HEK293T (cell line): ENCODE measurements around the gene SPRR1B.
"Not testable (repeated sequence)": the region's sequence is repeated elsewhere in the genome, so short reads cannot be mapped to it uniquely, and the experiment has no call there.

Source experiments
- CTCF ChIA-PET: fragments of 350-600 bp; formaldehyde crosslinking; extraction: SDS; loops from one replicate; lab custom pipeline; 2021; ENCODE audit warnings: antibody characterized with exemption, inconsistent platforms; lab: Yijun Ruan, JAX
- POLR2A ChIA-PET: fragments of 350-600 bp; formaldehyde crosslinking; extraction: SDS; loops from one replicate; lab custom pipeline; 2020; ENCODE audit warnings: antibody characterized with exemption, inconsistent platforms; lab: Yijun Ruan, JAX
- DNase-seq: peaks from one replicate; pipeline ENCODE4 v3.0.0; 2012; ENCODE audit warnings: mixed read lengths; ENCODE audit errors: extremely low spot score
- ARNT ChIP-seq: fragments of 450-650 bp; IDR thresholded peaks from 2 replicates; pipeline ENCODE4 v1.6.1; 2017; ENCODE audit warnings: mild to moderate bottlenecking
- BHLHE40 ChIP-seq: fragments of 450-650 bp; IDR thresholded peaks from 2 replicates; pipeline ENCODE4 v1.6.1; 2016; ENCODE audit warnings: mild to moderate bottlenecking, moderate library complexity, borderline replicate concordance
- CTBP1 ChIP-seq: fragments of 450-650 bp; IDR thresholded peaks from 2 replicates; pipeline ENCODE4 v1.6.1; 2016; ENCODE audit warnings: borderline replicate concordance
- ELF4 ChIP-seq: fragments of 450-650 bp; IDR thresholded peaks from 2 replicates; pipeline ENCODE4 v1.6.1; 2017; ENCODE audit warnings: antibody characterized with exemption
- FOXA1 ChIP-seq: fragments of 450-650 bp; IDR thresholded peaks from 2 replicates; pipeline ENCODE4 v1.6.1; 2016; ENCODE audit warnings: mild to moderate bottlenecking
- FOXK2 ChIP-seq: fragments of 450-650 bp; IDR thresholded peaks from 2 replicates; pipeline ENCODE4 v1.6.1; 2016; ENCODE audit warnings: mild to moderate bottlenecking
- FOXM1 ChIP-seq: fragments of 450-650 bp; IDR thresholded peaks from 2 replicates; pipeline ENCODE4 v1.6.1; 2017; ENCODE audit warnings: mild to moderate bottlenecking, borderline replicate concordance
- HDGF ChIP-seq: fragments of 450-650 bp; IDR thresholded peaks from 2 replicates; pipeline ENCODE4 v1.6.1; 2017; ENCODE audit warnings: antibody characterized with exemption, borderline replicate concordance
- L3MBTL2 ChIP-seq: fragments of 450-650 bp; conservative IDR thresholded peaks from 2 replicates; pipeline ENCODE4 v1.6.1; 2016; ENCODE audit warnings: mild to moderate bottlenecking
- LEF1 ChIP-seq: fragments of 450-650 bp; IDR thresholded peaks from 2 replicates; pipeline ENCODE4 v1.6.1; 2017; ENCODE audit warnings: mild to moderate bottlenecking, borderline replicate concordance
- NFRKB ChIP-seq: fragments of 450-650 bp; IDR thresholded peaks from 2 replicates; pipeline ENCODE4 v1.6.1; 2016; ENCODE audit warnings: mild to moderate bottlenecking, moderate library complexity
- PKNOX1 ChIP-seq: fragments of 450-650 bp; IDR thresholded peaks from 2 replicates; pipeline ENCODE4 v1.6.1; 2016
- SP1 ChIP-seq: fragments of 450-650 bp; IDR thresholded peaks from 2 replicates; pipeline ENCODE4 v1.6.1; 2017
- SUZ12 ChIP-seq: fragments of 450-650 bp; IDR thresholded peaks from 2 replicates; pipeline ENCODE4 v1.6.1; 2016; ENCODE audit warnings: mild to moderate bottlenecking
- TARDBP ChIP-seq: fragments of 450-650 bp; IDR thresholded peaks from 2 replicates; pipeline ENCODE4 v1.6.1; 2016
- ZNF384 ChIP-seq: fragments of 450-650 bp; IDR thresholded peaks from 2 replicates; pipeline ENCODE4 v1.6.1; 2016

SPRR1B gene

GRCh38 chr1:153032073-153032472 lies 1.1 kb downstream of the SPRR1B start:
- ChIA-PET POLR2A (no interaction called here), CTCF (no interaction called here)
- TF ChIP-seq FOXK2, result no peak
- no peak for TF ChIP-seq SP1
- TF ChIP-seq TARDBP, result no peak
- no peak for TF ChIP-seq HDGF
- TF ChIP-seq ZNF384, result no peak
- TF ChIP-seq CTBP1, result no peak
- TF ChIP-seq NFRKB, result no peak
- no peak for TF ChIP-seq BHLHE40
- TF ChIP-seq FOXM1, result no peak
- TF ChIP-seq SUZ12, result no peak
- no peak for TF ChIP-seq FOXA1
- no peak for TF ChIP-seq ARNT
- TF ChIP-seq ELF4, result no peak
- DNase-seq, result no peak

DNA sequence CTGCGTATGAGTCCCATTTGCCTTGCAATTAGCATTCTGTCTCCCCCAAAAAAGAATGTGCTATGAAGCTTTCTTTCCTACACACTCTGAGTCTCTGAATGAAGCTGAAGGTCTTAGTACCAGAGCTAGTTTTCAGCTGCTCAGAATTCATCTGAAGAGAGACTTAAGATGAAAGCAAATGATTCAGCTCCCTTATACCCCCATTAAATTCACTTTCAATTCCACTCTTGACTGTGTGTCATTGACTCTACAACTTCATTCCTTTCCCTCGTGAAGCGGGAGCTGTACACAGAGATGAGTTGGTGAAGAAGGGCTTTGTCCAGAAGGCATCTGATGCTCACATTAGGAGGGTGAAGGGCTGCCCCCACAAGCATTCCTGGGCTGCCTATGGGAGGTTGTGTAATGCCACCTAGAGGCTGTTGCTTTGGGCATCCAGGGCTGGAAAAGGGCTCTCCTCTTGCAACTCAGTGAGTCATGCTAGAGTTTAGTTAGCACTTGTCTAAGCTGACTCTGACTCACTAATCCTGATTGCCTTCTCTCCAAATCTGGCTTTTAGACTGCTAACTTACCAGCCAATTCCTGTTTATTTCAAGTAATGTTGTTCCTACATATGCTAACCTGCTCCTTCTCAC lies 1.8 kb downstream of the SPRR1B start:
- DNase-seq, result peak; percentile 34
- POLR2A ChIA-PET, result no interaction called here
- CTCF ChIA-PET, result no interaction called here
- TF ChIP-seq SUZ12, result no peak

DNA sequence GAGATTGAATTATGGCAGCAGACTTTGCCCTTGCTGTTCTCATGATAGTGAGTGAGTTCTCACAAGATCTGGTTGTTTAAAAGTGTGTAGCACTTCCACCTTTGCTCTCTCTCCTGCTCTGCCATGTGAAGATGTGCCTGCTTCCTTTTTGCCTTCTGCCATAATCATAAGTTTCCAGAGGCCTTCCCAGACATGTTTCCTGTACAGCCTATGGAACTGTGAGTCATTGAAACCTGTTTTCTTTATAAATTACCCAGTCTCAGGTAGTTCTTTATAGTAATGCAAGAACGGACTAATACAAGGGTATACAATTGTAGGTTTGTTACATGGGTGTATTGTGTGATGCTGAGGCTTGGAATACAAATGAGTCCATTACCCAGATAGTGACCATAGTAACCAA lies 4.2 kb downstream of the SPRR1B start:
- ChIA-PET POLR2A (no interaction called here), CTCF (no interaction called here)
- no peak for TF ChIP-seq ELF4
- TF ChIP-seq TARDBP, result no peak
- no peak for TF ChIP-seq HDGF
- no peak for TF ChIP-seq ARNT
- TF ChIP-seq SUZ12, result no peak
- TF ChIP-seq CTBP1, result no peak
- TF ChIP-seq FOXA1, result no peak
- no peak for TF ChIP-seq PKNOX1
- TF ChIP-seq SP1, result no peak
- TF ChIP-seq NFRKB, result no peak
- no peak for TF ChIP-seq FOXM1
- TF ChIP-seq LEF1, result no peak
- TF ChIP-seq BHLHE40, result no peak
- no peak for TF ChIP-seq L3MBTL2
- no peak for DNase-seq

DNA sequence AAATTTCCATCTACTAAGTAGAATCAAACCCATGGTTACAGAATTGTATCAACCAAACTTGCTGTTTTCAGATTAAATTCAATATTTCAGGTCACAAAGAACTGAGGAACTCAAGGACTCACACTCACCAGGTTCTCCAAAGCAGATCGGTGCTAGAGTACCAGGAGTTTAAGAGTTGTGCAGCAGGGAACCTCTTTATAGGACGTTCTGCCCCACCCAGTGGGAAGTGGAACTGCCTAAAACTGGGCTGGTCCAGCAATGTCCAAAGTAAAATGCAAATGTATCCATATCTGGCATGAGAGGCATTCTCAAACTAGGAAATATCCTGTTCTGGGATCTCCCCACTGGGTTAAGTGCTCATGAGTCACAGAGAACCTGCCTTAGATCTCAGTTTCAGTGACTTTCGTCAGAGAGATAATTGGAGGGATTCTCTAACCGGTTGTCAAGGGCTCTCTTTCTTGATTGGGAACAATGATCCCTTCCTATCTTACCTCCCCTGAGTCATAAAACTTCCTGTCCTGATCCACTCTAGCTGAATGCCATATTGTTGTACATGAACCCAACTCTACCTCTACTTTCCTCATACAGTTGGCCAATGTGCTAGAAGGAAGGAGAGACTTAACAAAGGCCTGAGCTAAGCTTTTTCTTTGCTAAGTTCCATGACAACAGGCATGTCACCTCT lies 10.1 kb downstream of the SPRR1B start, which contains the start of gene SPRR2D:
Gene SPRR2D, minus strand, starts transcription at position 171 of the 682 bp plus-strand sequence. CDS start 774 bp downstream, outside the sequence.
- no peak for TF ChIP-seq ARNT
- TF ChIP-seq HDGF, result no peak
- TF ChIP-seq ELF4, result no peak
- ChIA-PET POLR2A (no interaction called here), CTCF (no interaction called here)
- no peak for DNase-seq

DNA sequence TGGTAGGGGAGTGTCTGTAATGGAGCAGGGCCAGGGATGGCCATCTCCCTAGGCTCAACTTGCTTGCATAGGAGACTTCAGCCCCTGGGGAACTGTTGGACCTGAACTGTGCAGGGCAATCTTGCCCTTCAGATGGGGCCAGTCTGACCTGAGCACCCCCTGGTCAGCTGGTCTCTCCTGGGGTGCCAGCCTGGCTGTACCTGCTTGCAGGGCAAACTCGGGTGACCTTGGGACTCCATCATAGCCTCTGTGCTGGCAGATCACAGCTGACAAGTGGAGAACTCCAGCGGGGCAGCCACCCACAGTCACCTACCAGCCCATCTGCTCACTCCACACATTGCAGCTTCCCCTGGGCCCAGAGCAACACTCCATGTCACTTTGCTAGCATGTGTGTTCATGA lies 18.2 kb downstream of the SPRR1B start:
- TF ChIP-seq L3MBTL2 (no peak), FOXA1 (no peak), CTBP1 (no peak), PKNOX1 (no peak), FOXK2 (no peak), LEF1 (no peak), ARNT (no peak), FOXM1 (no peak), HDGF (no peak), NFRKB (no peak), BHLHE40 (no peak), ELF4 (no peak), ZNF384 (no peak), TARDBP (no peak), SP1 (no peak), SUZ12 (no peak)
- no peak for DNase-seq
- ChIA-PET POLR2A (no interaction called here), CTCF (no interaction called here)

- CTCF ChIA-PET, DNase-seq, POLR2A ChIA-PET: not testable (repeated sequence)
Measured at GRCh38 chr1:153056111-153056510, 25.1 kb downstream of the SPRR1B start.

- POLR2A ChIA-PET, result no interaction called here
- DNase-seq, result no peak
- CTCF ChIA-PET, result no interaction called here
- no peak for TF ChIP-seq ARNT
- no peak for TF ChIP-seq CTBP1
- TF ChIP-seq BHLHE40, result no peak
- TF ChIP-seq LEF1, result no peak
- TF ChIP-seq FOXA1, result no peak
- TF ChIP-seq ZNF384, result no peak
- TF ChIP-seq TARDBP, result no peak
- TF ChIP-seq L3MBTL2, result no peak
- no peak for TF ChIP-seq FOXM1
- no peak for TF ChIP-seq PKNOX1
- no peak for TF ChIP-seq SP1
- no peak for TF ChIP-seq ELF4
Measured at GRCh38 chr1:153057375-153057774, 26.4 kb downstream of the SPRR1B start, which contains the start of gene SPRR2A. Gene SPRR2A (minus strand): TSS chr1:153057512. CDS start chr1:153056735, 777 bp downstream.
